ENCODE data around the gene BOC. TPM values are rescaled to one million over a fixed set of nuclear protein-coding genes. Genes with fewer than 3 reads are reported as not detected.

The BOC gene
- total and polyA plus RNA-seq, 2 experiments from 2014 or later: 2.1 to 4.1 TPM

DNA sequence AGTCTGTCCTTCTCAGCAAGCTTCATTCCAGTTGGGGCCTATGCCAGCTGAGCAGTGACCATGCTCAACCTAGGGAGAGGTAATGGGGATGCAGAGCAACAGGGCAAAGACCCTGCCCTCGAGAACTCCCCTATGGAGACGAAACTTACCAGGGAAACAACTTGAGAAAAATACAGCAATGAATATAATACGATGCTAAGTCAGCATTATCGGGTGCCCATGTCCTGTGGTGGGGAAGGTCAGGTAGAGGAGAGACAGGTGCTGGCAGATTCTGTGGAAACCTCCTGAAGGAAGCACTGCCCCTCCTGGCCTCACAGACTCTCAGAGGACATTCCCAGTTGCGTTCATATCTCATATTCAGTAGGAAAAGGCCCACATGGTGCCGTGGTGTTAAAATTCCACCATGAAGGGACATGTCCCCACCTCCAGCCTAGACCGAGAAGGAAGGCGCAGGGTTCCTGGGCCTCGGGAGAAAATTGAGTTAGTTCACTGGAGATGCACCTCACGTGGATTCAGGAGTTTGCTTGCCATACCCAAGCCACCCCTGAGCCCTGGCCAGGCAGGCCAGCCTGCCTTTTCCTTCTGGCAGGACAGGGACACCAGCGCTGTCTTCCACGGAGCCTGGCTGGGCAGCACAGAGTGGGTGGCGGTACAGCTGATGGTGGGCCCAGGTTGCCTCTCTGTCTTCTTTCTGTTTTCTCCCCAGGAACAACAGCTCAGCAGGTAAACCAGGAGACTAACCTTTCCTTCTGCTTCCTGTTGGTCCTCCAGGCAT is 62.4 kb downstream of the BOC start:
- Mint-ChIP-seq H3K36me3 (ENCODE audit: low read depth) (no peaks in the 10 kb centered on the region; the same call in 2 of the 3 replicates), H3K4me3 (no peak overlapping the region), H3K27ac (no peak overlapping the region; the same call in 1 of the 2 replicates), H3K4me1 (peaks cover 21% of the 10 kb centered on the region), H3K27me3 (ENCODE audit: insufficient read depth, low read depth, poor library complexity) (peaks cover 7% of the 10 kb centered on the region), H3K9me3 (no peaks in the 10 kb centered on the region)
- Histone ChIP-seq H3K36me3 (ENCODE audit: insufficient read depth) (no peaks in the 10 kb centered on the region), H3K27me3 (ENCODE audit: insufficient read depth) (no peaks in the 10 kb centered on the region), H3K9me2 (ENCODE audit: insufficient read depth) (no peaks in the 10 kb centered on the region), H3F3A (replicated peaks; ENCODE audit: low read depth) (no peaks in the 10 kb centered on the region), H3K79me2 (replicated peaks; ENCODE audit: insufficient read depth) (no peaks in the 10 kb centered on the region), H3K4me1 (ENCODE audit: insufficient read depth) (no peaks in the 10 kb centered on the region), H3K27ac (ENCODE audit: low read depth) (no peak overlapping the region), H3K4me3 (no peak overlapping the region), H4K20me1 (replicated peaks; ENCODE audit: insufficient read depth) (no peaks in the 10 kb centered on the region), H3K4me2 (no peak overlapping the region), H2AFZ (no peak overlapping the region)
- TF ChIP-seq CREB1 (CRISPR knock-in tag; IDR thresholded peaks at IDR 0.05; ENCODE audit: low read depth) (no peak), ZNF462 (CRISPR knock-in tag; IDR thresholded peaks at IDR 0.05) (no peak), EZH2phosphoT487 (IDR thresholded peaks at IDR 0.05; ENCODE audit: unreplicated experiment) (no peak), CTCF (conservative IDR thresholded peaks at IDR 0.05; ENCODE audit: low read depth in 2 of 2) (no peak), POLR2AphosphoS5 (IDR thresholded peaks at IDR 0.05; ENCODE audit: low read depth) (no peak), ZNF331 (CRISPR knock-in tag; IDR thresholded peaks at IDR 0.05; ENCODE audit: low read depth) (no peak), STAT1 (IDR thresholded peaks at IDR 0.05; ENCODE audit: unreplicated experiment) (no peak), EZH2 (IDR thresholded peaks at IDR 0.05; ENCODE audit: low read depth, unreplicated experiment) (no peak), ETS1 (IDR thresholded peaks at IDR 0.05) (no peak), JUNB (IDR thresholded peaks at IDR 0.05; ENCODE audit: unreplicated experiment) (no peak), NANOG (IDR thresholded peaks at IDR 0.05; ENCODE audit: borderline replicate concordance) (no peak), REST (IDR thresholded peaks at IDR 0.05; ENCODE audit: unreplicated experiment) (no peak), ZNF114 (CRISPR knock-in tag; IDR thresholded peaks at IDR 0.05) (no peak)
- no peak for ATAC-seq
- no peak for DNase-seq (ENCODE audit: low spot score)
